H1 (cell line): ENCODE results near the gene LPP. TPM values are rescaled to one million over a fixed set of nuclear protein-coding genes. Genes with fewer than 3 reads are reported as not detected.

Source experiments
- CTCF ChIA-PET: fragments of 300-600 bp; sonication (Branson Sonifier 250); formaldehyde crosslinking; loops from one replicate; lab custom pipeline; 2021; ENCODE audit not compliant: partially characterized antibody; lab: Charles Lee
- POLR2A ChIA-PET: fragments of 300-600 bp; sonication (Branson Sonifier 250); formaldehyde crosslinking; loops from one replicate; lab custom pipeline; 2021; ENCODE audit warnings: inconsistent platforms; ENCODE audit not compliant: partially characterized antibody; lab: Charles Lee
- DNase-seq, 2 experiments: peaks; one replicate each; pipeline versions ENCODE4 v3.0.0 to v3.0.0-alpha.2; 2010 to 2022; ENCODE audit warnings: low spot score in 2 of 2, low read depth in 1 of 2, mixed read lengths in 1 of 2
- FAIRE-seq: peaks from 2 replicates; lab custom pipeline; 2011; peaks lifted over from hg19 to GRCh38; lab: Jason Lieb, UNC
- H2AFZ ChIP-seq: 2 replicates; pipeline ENCODE4 v1.8.1; 2012; ENCODE audit warnings: low read length, inconsistent platforms
- H2AK5ac ChIP-seq: 2 replicates; pipeline ENCODE4 v1.6.1; 2013; ENCODE audit warnings: low read depth, low read length
- H2BK120ac ChIP-seq: replicated peaks from 2 replicates; pipeline ENCODE3; 2013; ENCODE audit warnings: low read depth, low read length, inconsistent platforms
- H2BK12ac ChIP-seq: 2 replicates; pipeline ENCODE4 v1.6.1; 2013; ENCODE audit warnings: low read depth, low read length
- H2BK15ac ChIP-seq: 2 replicates; pipeline ENCODE4 v1.6.1; 2013; ENCODE audit warnings: low read length
- H2BK20ac ChIP-seq: 2 replicates; pipeline ENCODE4 v1.6.1; 2013; ENCODE audit warnings: low read length
- H2BK5ac ChIP-seq: 2 replicates; pipeline ENCODE4 v1.6.1; 2013; ENCODE audit warnings: low read depth, low read length
- H3K14ac ChIP-seq: 2 replicates; pipeline ENCODE4 v1.6.1; 2013; ENCODE audit warnings: inconsistent platforms; ENCODE audit not compliant: insufficient read length
- H3K18ac ChIP-seq: 2 replicates; pipeline ENCODE4 v1.6.1; 2013; ENCODE audit warnings: low read length; ENCODE audit errors: extremely low read depth
- H3K23ac ChIP-seq: 2 replicates; pipeline ENCODE4 v1.6.1; 2013; ENCODE audit warnings: inconsistent platforms; ENCODE audit not compliant: insufficient read length
- H3K23me2 ChIP-seq: 2 replicates; pipeline ENCODE4 v1.6.1; 2013; ENCODE audit warnings: low read depth, low read length
- H3K27ac ChIP-seq: 2 replicates; pipeline ENCODE4 v1.6.1; 2011; ENCODE audit warnings: low read depth, low read length, inconsistent platforms
- H3K27me3 ChIP-seq, 4 experiments: replicated peaks in 1 of 4; 1 replicate in 1 of 4; 2 replicates in 3 of 4; pipeline versions ENCODE4 v1.6.1 to v1.8.1; 2011 to 2013; ENCODE audit warnings: low read length in 3 of 4, mild to moderate bottlenecking in 3 of 4, inconsistent platforms in 2 of 4, mixed read lengths in 2 of 4, moderate library complexity in 1 of 4; ENCODE audit not compliant: control insufficient read depth in 3 of 4, insufficient read depth in 3 of 4; ENCODE audit errors: extremely low read depth in 1 of 4
- H3K36me3 ChIP-seq, 4 experiments: 2 replicates each; pipeline versions ENCODE4 v1.6.1 to v1.8.1; 2011 to 2013; ENCODE audit warnings: mild to moderate bottlenecking in 4 of 4, low read length in 3 of 4, moderate library complexity in 2 of 4, control low read depth in 1 of 4, inconsistent platforms in 1 of 4; ENCODE audit not compliant: insufficient read depth in 4 of 4, control insufficient read depth in 2 of 4
- H3K4ac ChIP-seq: replicated peaks from 2 replicates; pipeline ENCODE3; 2013; ENCODE audit warnings: low read length, low read depth, mixed read lengths, inconsistent platforms; ENCODE audit not compliant: insufficient read length
- H3K4me1 ChIP-seq, 4 experiments: replicated peaks in 1 of 4; 1 replicate in 1 of 4; 2 replicates in 3 of 4; pipeline versions ENCODE4 v1.6.1 to v1.8.1; 2011 to 2013; ENCODE audit warnings: low read length in 3 of 4, inconsistent platforms in 2 of 4, mixed read lengths in 1 of 4; ENCODE audit not compliant: insufficient read depth in 4 of 4, control insufficient read depth in 3 of 4
- H3K4me2 ChIP-seq, 2 experiments: 2 replicates each; pipeline versions ENCODE4 v1.6.1 to v1.8.1; 2011 to 2013; ENCODE audit warnings: low read depth in 2 of 2, low read length in 2 of 2, control low read depth in 1 of 2, inconsistent platforms in 1 of 2, mild to moderate bottlenecking in 1 of 2; ENCODE audit not compliant: insufficient read depth in 1 of 2
- H3K4me3 ChIP-seq, 4 experiments: fragments of 200-600, 300-600 bp in 1 of 4; sonication (generic), shearing (Covaris generic), sonication (Bioruptor Twin) in 1 of 4; 2 replicates each; pipeline versions ENCODE4 v1.5.1 to v1.8.1; 2011 to 2016; ENCODE audit warnings: low read length in 4 of 4, low read depth in 3 of 4, control low read depth in 2 of 4, inconsistent platforms in 2 of 4, mild to moderate bottlenecking in 2 of 4, mixed read lengths in 1 of 4, moderate library complexity in 1 of 4; ENCODE audit not compliant: insufficient read depth in 2 of 4; ENCODE audit errors: extremely low read depth in 1 of 4
- H3K56ac ChIP-seq: replicated peaks from 2 replicates; pipeline ENCODE3; 2013; ENCODE audit warnings: low read depth, mild to moderate bottlenecking, mixed read lengths, low read length, inconsistent platforms; ENCODE audit not compliant: insufficient read length
- H3K79me1 ChIP-seq: 2 replicates; pipeline ENCODE4 v1.6.1; 2013; ENCODE audit warnings: low read depth, low read length, control low read depth
- H3K79me2 ChIP-seq, 2 experiments: 2 replicates each; pipeline versions ENCODE4 v1.6.1 to v1.8.1; 2012 to 2013; ENCODE audit warnings: low read length in 2 of 2, mild to moderate bottlenecking in 2 of 2, inconsistent platforms in 1 of 2; ENCODE audit not compliant: insufficient read depth in 2 of 2, control insufficient read depth in 1 of 2
- H3K9ac ChIP-seq, 4 experiments: replicated peaks in 1 of 4; 1 replicate in 1 of 4; 2 replicates in 3 of 4; pipeline versions ENCODE4 v1.6.1 to v1.8.1; 2011 to 2013; ENCODE audit warnings: low read depth in 3 of 4, low read length in 3 of 4, control low read depth in 2 of 4, mild to moderate bottlenecking in 2 of 4, moderate library complexity in 2 of 4, inconsistent platforms in 1 of 4; ENCODE audit errors: extremely low read depth in 1 of 4
- H3K9me3 ChIP-seq, 2 experiments: 2 replicates each; pipeline versions ENCODE4 v1.6.1 to v1.8.1; 2012 to 2013; ENCODE audit warnings: mild to moderate bottlenecking in 2 of 2, moderate library complexity in 2 of 2, control low read depth in 1 of 2, inconsistent platforms in 1 of 2, low read depth in 1 of 2, low read length in 1 of 2, mixed read lengths in 1 of 2; ENCODE audit not compliant: insufficient read depth in 2 of 2
- H4K20me1 ChIP-seq, 2 experiments: replicated peaks in 1 of 2; 2 replicates each; pipeline versions ENCODE3 to v1.8.1; 2011 to 2013; ENCODE audit warnings: inconsistent platforms in 2 of 2, low read length in 2 of 2, mild to moderate bottlenecking in 1 of 2; ENCODE audit not compliant: insufficient read depth in 2 of 2, control insufficient read depth in 1 of 2
- H4K5ac ChIP-seq: 2 replicates; pipeline ENCODE4 v1.6.1; 2013; ENCODE audit warnings: low read length, low read depth, mixed read lengths, inconsistent platforms; ENCODE audit not compliant: insufficient read length
- H4K8ac ChIP-seq: 2 replicates; pipeline ENCODE4 v1.8.0; 2013; ENCODE audit warnings: mild to moderate bottlenecking, moderate library complexity, low read length, inconsistent platforms; ENCODE audit not compliant: insufficient read depth; ENCODE audit errors: extremely low read depth
- H4K91ac ChIP-seq: replicated peaks from 2 replicates; pipeline ENCODE3; 2013; ENCODE audit warnings: low read length, mixed read lengths, inconsistent platforms; ENCODE audit not compliant: insufficient read length
- ATF3 ChIP-seq: IDR thresholded peaks from 2 replicates; pipeline ENCODE4 v1.6.1; 2011; ENCODE audit warnings: low read depth, mild to moderate bottlenecking, low read length; ENCODE audit not compliant: insufficient read depth
- BACH1 ChIP-seq: IDR thresholded peaks from 2 replicates; pipeline ENCODE4 v1.6.1; 2012; ENCODE audit warnings: low read length, improper control_type of control experiment
- EZH2 ChIP-seq: fragments of 200-600 bp; sonication (generic); IDR thresholded peaks from 2 replicates; pipeline ENCODE4 v1.7.1; 2012; ENCODE audit warnings: low read depth, mild to moderate bottlenecking, moderate library complexity, low read length, inconsistent platforms; ENCODE audit not compliant: severe bottlenecking
- JUND ChIP-seq: IDR thresholded peaks from 2 replicates; pipeline ENCODE4 v1.6.1; 2011; ENCODE audit warnings: mild to moderate bottlenecking, improper control_type of control experiment, low read length
- KDM5A ChIP-seq: fragments of 200-600 bp; IDR thresholded peaks from 2 replicates; pipeline ENCODE4 v1.7.1; 2012; ENCODE audit warnings: mild to moderate bottlenecking, low read length, inconsistent platforms, mixed read lengths
- PHF8 ChIP-seq: fragments of 200-600 bp; sonication (generic); conservative IDR thresholded peaks from 2 replicates; pipeline ENCODE4 v1.7.1; 2012; ENCODE audit warnings: low read depth, mild to moderate bottlenecking, inconsistent platforms, low read length, moderate library complexity
- POU5F1 ChIP-seq: IDR thresholded peaks from 2 replicates; pipeline ENCODE4 v1.6.1; 2011; ENCODE audit warnings: low read depth, mild to moderate bottlenecking, low read length, moderate library complexity
- RFX5 ChIP-seq: IDR thresholded peaks from 2 replicates; pipeline ENCODE4 v1.6.1; 2011; ENCODE audit warnings: low read depth, low read length, improper control_type of control experiment, borderline replicate concordance
- RXRA ChIP-seq: IDR thresholded peaks from 2 replicates; pipeline ENCODE4 v1.6.1; 2011; ENCODE audit warnings: low read depth, mild to moderate bottlenecking, low read length, moderate library complexity; ENCODE audit not compliant: insufficient read depth
- SP2 ChIP-seq: IDR thresholded peaks from 2 replicates; pipeline ENCODE4 v1.6.1; 2012; ENCODE audit warnings: mild to moderate bottlenecking, low read length, inconsistent platforms
- TBP ChIP-seq: IDR thresholded peaks from 2 replicates; pipeline ENCODE4 v1.6.1; 2011; ENCODE audit warnings: low read depth, low read length, improper control_type of control experiment
- whole genome bisulfite sequencing, 2 experiments: shearing (Covaris generic) in 1 of 2; methylation state at CpG; one replicate each; pipeline versions ENCODE4 v1.1.6 to v1.1.7; 2013 to 2015; ENCODE audit warnings: low lambda C conversion rate in 2 of 2, mixed read lengths in 2 of 2, inconsistent platforms in 1 of 2, low coverage in 1 of 2, missing lambda C conversion rate in 1 of 2; ENCODE audit not compliant: insufficient replicate concordance in 2 of 2, insufficient coverage in 1 of 2, insufficient read length in 1 of 2; ENCODE audit errors: extremely low coverage in 1 of 2, missing lambda C conversion rate in 1 of 2; 5-methylcytosine and 5-hydroxymethylcytosine counted together
- polyA plus RNA-seq, 7 experiments: library from polyadenylated mRNA; depleted of rRNA in 3 of 7; stranded (reverse) in 5 of 7; unstranded in 2 of 7; fragments of >200 nt in 5 of 7; fragments of 200-250 nt in 2 of 7; gene quantifications; 1 replicate in 5 of 7; 2 replicates in 1 of 7; 4 replicates in 1 of 7; pipeline versions ENCODE4 v1.2.1 to v1.2.3, GENCODE V29; 2011 to 2013; ENCODE audit warnings: missing spikeins in 2 of 7, mixed read lengths in 2 of 7
- total RNA-seq: library from RNA; stranded (reverse); fragmentation: NEBNext Ultra II Directional; extraction: Animal tissue kit (Norgen Biotek cat#: 25700); gene quantifications from 2 replicates; pipeline ENCODE4 v1.2.1, GENCODE V29; 2021

LPP gene
- total and polyA plus RNA-seq, 2 of the 8 experiments (the other 6 are each of a cell fraction or from before 2014, with no cell fraction given): 10.0 to 53.3 TPM

GRCh38 chr3:188446014-188446413 is 292.1 kb downstream of the LPP start:
- FAIRE-seq (no peak), DNase-seq (no peak)
- H3K56ac ChIP-seq: no peak overlapping the region
- H3K23ac ChIP-seq: no peak overlapping the region
- no peak overlapping the region for H3K18ac ChIP-seq
- H3K4me3 ChIP-seq: no peak overlapping the region
- no peak overlapping the region for H3K4me2 ChIP-seq
- no peaks in the 10 kb centered on the region for H3K79me1 ChIP-seq
- H3K14ac ChIP-seq: no peak overlapping the region
- H4K5ac ChIP-seq: no peak overlapping the region
- no peak overlapping the region for H2BK120ac ChIP-seq
- H2BK15ac ChIP-seq: no peak overlapping the region
- H3K9me3 ChIP-seq: no peaks in the 10 kb centered on the region
- no peak overlapping the region for H2BK20ac ChIP-seq
- H3K27ac ChIP-seq: no peak overlapping the region
- no peak overlapping the region for H3K9ac ChIP-seq
- H2BK5ac ChIP-seq: no peak overlapping the region
- H4K8ac ChIP-seq: no peak overlapping the region
- no peaks in the 10 kb centered on the region for H3K4me1 ChIP-seq
- 84% methylated on average over 5 of the region's 5 CpGs; no CpG with 5 or more reads in 1 of the 2 experiments for WGBS, 2 experiments
- ChIA-PET POLR2A (no interaction called here), CTCF (interaction anchor here (0.6 to 1.1 kb wide), 2 partner anchors 10 to 373 kb away, joined by 3 to 4 read pairs; no protein-coding TSS in a partner anchor)
- H2AK5ac ChIP-seq: no peak overlapping the region
- no peaks in the 10 kb centered on the region for H3K23me2 ChIP-seq
- no peaks in the 10 kb centered on the region for H3K27me3 ChIP-seq
- H3K4ac ChIP-seq: no peak overlapping the region
- no peaks in the 10 kb centered on the region for H3K36me3 ChIP-seq
- no peak overlapping the region for H2BK12ac ChIP-seq
- H4K20me1 ChIP-seq: no peaks in the 10 kb centered on the region
- no peak overlapping the region for H2AFZ ChIP-seq
- no peak overlapping the region for H4K91ac ChIP-seq
- no peaks in the 10 kb centered on the region for H3K79me2 ChIP-seq
- TF ChIP-seq KDM5A (no peak), PHF8 (no peak), RFX5 (no peak), ATF3 (no peak), BACH1 (no peak), EZH2 (no peak), SP2 (no peak), POU5F1 (no peak), TBP (no peak), JUND (no peak), RXRA (no peak)
